ENCODE data around the gene CCDC74A.
"Not testable (repeated sequence)": the region's sequence is repeated elsewhere in the genome, so short reads cannot be mapped to it uniquely, and the experiment has no call there.

The CCDC74A gene

GRCh38 chr2:131527131-131528001 lies at the start of gene CCDC74A:
CCDC74A (plus strand) TSS chr2:131527888; CDS start chr2:131527971, 83 bp downstream.
- H3K9me3 Mint-ChIP-seq (ENCODE audit: low read depth); H3K27me3 Mint-ChIP-seq; H3K36me3 Mint-ChIP-seq: not testable (repeated sequence)
- Mint-ChIP-seq H3K4me3 (peak within 1 kb of the TSS; percentile 87), H3K27ac (peak within 1 kb of the TSS; percentile 46), H3K4me1 (ENCODE audit: low read depth) (peaks cover 12% of the 10 kb centered on the region)

- not testable (repeated sequence) for H3K9me3 Mint-ChIP-seq (ENCODE audit: low read depth); H3K4me3 Mint-ChIP-seq; H3K27me3 Mint-ChIP-seq; H3K36me3 Mint-ChIP-seq; H3K4me1 Mint-ChIP-seq (ENCODE audit: low read depth); H3K27ac Mint-ChIP-seq
Measured at GRCh38 chr2:131478074-131478849, 49.4 kb upstream of the CCDC74A start.

DNA sequence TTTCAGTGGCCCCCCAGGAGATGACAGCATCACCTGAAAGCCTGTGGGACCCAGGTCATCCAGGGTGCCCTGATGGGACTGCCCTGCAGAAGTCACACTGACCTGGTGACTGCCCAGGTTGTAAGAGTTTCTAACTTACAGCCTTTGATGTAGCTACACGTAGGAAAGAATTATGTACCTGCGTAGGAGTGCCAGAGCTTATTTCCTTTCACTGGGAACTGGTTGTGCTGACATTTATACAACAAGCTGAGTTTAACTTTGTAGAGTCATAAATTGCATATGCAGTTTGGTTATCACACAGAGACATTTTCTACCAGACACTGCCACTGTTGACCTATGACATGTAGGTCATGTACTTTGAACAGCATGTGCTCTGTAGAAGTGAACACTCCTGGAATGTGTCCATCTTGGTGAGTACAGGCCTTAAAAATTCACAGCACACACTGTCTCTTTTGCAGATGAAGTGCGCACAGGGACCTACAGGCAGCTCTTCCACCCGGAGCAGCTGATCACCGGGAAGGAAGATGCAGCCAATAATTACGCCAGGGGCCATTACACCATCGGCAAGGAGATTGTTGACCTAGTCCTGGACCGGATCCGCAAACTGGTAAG lies 48.7 kb upstream of the CCDC74A start:
- not testable (repeated sequence) for H3K27me3 Mint-ChIP-seq, H3K4me3 Mint-ChIP-seq, H3K36me3 Mint-ChIP-seq

DNA sequence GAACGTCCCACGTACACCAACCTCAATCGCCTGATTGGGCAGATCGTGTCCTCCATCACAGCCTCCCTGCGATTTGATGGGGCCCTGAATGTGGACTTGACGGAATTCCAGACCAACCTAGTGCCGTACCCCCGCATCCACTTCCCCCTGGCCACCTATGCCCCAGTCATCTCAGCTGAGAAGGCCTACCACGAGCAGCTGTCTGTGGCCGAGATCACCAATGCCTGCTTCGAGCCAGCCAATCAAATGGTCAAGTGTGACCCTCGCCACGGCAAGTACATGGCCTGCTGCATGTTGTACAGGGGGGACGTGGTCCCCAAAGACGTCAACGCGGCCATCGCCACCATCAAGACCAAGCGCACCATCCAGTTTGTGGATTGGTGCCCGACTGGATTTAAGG lies 47.3 kb upstream of the CCDC74A start:
- H3K27me3 Mint-ChIP-seq; H3K4me1 Mint-ChIP-seq (ENCODE audit: low read depth); H3K27ac Mint-ChIP-seq; H3K36me3 Mint-ChIP-seq; H3K9me3 Mint-ChIP-seq (ENCODE audit: low read depth); H3K4me3 Mint-ChIP-seq: not testable (repeated sequence)

More for the DNA sequence above, 48.7 kb upstream of the CCDC74A start:
- H3K4me1 Mint-ChIP-seq (ENCODE audit: low read depth); H3K27ac Mint-ChIP-seq; H3K9me3 Mint-ChIP-seq (ENCODE audit: low read depth): not testable (repeated sequence)

DNA sequence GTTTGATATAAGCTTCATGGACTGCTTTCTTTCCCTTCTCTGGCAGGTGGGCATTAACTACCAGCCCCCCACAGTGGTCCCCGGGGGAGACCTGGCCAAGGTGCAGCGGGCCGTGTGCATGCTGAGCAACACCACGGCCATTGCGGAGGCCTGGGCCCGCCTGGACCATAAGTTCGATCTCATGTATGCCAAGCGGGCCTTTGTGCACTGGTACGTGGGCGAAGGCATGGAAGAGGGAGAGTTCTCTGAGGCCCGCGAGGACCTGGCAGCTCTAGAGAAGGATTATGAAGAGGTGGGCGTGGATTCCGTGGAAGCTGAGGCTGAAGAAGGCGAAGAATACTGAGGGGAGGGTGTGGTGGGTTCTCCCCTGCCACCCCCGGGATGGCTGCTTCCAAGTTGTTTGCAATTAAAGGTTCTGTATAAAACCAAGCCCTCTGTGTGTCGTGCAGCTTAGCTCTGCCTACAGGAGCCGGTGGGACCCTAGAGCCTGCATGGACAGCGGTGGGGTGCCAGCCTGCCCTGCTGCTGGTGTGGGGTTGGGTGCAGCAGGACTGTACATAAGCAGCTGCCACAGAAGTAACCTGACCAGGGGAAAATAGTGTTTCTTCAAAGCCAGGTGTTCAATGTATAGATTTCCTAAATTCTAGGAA lies 45.1 kb upstream of the CCDC74A start:
- H3K27ac Mint-ChIP-seq; H3K4me3 Mint-ChIP-seq; H3K9me3 Mint-ChIP-seq (ENCODE audit: low read depth): not testable (repeated sequence)

DNA sequence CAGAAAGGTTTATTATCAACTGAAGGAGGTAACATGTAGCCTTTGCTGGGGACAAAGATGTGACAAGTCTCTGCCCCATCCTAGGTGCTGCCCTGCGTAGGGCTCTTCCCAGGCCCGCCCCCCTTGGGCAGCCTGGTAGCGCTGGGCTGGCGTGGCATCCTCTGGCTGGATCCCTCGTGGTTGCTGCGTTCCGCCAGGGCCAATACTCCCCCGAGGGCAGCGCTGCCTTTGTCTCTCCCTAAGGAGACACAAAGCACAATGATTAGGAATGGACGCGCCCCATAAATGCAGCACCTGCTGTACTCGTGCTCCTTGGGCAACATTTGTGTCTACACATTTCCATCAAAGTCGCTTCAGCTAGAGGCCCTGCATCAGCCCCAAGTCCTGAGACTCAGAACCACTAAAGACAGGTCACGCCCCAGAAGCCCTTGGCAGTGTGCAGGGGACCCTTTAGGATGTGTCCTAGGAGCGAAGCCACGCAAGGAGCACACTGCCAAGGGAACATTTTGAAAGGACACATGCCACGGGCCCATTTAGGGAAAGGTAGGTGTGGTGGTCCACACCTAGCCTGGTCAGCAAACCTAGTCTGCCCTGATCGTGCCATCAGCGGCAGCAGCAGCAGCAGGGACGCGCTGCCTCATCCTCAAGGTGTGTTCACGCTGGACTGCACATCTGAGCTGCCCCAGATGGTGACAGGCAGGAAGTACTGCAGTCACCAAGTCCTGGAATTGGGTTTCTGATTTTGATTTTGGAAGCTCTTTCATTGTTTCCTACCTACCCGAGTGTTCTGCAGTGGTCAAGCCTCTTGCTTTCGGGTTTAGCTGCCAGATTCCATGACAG lies 43.5 kb upstream of the CCDC74A start:
- not testable (repeated sequence) for H3K4me3 Mint-ChIP-seq; H3K27ac Mint-ChIP-seq; H3K36me3 Mint-ChIP-seq; H3K27me3 Mint-ChIP-seq; H3K9me3 Mint-ChIP-seq (ENCODE audit: low read depth); H3K4me1 Mint-ChIP-seq (ENCODE audit: low read depth)

More for the DNA sequence above, 45.1 kb upstream of the CCDC74A start:
- H3K4me1 Mint-ChIP-seq (ENCODE audit: low read depth); H3K27me3 Mint-ChIP-seq; H3K36me3 Mint-ChIP-seq: not testable (repeated sequence)

- not testable (repeated sequence) for H3K27me3 Mint-ChIP-seq; H3K27ac Mint-ChIP-seq; H3K9me3 Mint-ChIP-seq (ENCODE audit: low read depth); H3K4me3 Mint-ChIP-seq; H3K36me3 Mint-ChIP-seq
- peaks cover 12% of the 10 kb centered on the region for H3K4me1 Mint-ChIP-seq (ENCODE audit: low read depth)
Measured at GRCh38 chr2:131484906-131485460, 42.7 kb upstream of the CCDC74A start.

DNA sequence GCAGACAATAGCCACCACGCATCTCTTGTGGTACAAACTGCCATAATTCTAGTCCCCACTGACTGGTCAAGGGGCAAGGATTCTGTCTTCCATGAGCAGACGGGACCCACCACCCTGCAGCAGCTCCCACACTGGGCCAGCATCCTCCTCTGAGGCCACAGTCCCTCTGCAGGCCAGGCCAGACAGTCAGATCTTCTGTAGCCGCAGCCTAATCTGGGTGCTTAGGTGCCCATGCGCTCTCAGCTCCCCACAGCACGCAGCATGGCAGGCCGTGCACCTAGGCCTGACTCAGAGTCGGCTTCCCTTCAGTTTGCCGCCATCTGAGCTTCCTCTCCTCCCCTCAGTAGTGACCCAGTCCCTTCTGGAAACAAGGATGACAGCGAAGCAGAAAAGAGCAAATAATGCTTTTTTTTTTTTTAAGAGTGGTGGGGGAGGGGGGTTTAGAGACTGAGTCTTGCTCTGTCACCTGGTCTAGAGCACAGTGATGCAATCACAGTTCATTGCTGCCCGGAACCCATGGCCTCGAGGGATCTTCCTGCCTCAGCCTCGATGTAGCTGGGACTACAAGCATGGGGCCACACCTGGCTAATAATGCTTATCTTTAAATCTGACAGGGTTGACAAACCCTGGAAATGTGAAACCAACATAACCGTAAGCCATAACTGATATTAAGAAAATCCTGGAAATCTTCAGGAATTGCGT lies 41.3 kb upstream of the CCDC74A start:
- H3K4me1 Mint-ChIP-seq (ENCODE audit: low read depth) = peaks cover 19% of the 10 kb centered on the region
- not testable (repeated sequence) for H3K27me3 Mint-ChIP-seq; H3K36me3 Mint-ChIP-seq; H3K27ac Mint-ChIP-seq; H3K4me3 Mint-ChIP-seq; H3K9me3 Mint-ChIP-seq (ENCODE audit: low read depth)

DNA sequence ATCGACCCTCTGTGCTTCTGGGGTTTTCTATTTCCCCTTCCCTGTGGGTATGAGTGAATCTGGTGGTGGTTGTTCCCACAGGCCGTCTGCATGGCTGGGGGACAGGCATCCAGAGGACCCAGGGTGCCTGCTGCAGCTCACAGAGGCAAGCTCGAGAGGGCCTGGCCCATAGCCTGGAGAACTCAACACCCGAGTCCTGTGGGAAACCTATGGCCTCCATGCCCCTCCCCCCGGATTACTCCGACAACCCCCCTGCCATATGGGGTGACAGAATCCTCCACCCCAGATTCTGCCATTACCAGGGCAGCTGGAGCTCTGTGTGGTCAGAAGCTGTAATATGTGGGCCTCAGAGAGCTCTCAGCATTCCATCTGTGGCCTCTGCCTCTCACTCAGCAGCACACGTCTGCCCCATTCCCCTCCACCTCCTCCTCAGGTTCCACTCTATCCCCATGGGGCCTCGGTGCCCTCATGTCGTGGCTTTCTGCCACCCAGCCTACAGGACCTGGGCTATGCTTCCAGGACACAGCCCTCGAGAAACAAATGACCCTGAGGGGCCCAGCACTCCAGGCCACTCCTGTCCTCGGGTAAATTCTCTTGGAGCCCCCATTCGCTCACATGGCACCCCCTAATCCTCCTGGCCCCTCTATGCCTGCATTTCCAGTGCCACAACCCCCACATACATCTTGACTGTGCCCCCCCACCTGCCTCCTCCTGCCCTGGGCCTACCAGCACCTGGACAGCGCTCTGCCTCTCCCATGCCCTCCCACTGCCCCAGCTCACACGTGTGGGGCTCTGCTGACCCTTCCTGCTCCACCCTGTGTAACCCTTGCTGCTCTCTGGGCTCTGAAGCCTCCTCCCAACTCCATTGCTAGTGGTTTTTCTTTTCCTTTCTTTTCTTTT lies 39.1 kb upstream of the CCDC74A start:
- H3K4me3 Mint-ChIP-seq = peak overlapping the region; percentile 1
- H3K27me3 Mint-ChIP-seq = no peaks in the 10 kb centered on the region
- H3K9me3 Mint-ChIP-seq (ENCODE audit: low read depth) = no peaks in the 10 kb centered on the region
- H3K27ac Mint-ChIP-seq = peak overlapping the region; percentile 50
- peaks cover 21% of the 10 kb centered on the region for H3K4me1 Mint-ChIP-seq (ENCODE audit: low read depth)
- H3K36me3 Mint-ChIP-seq = no peaks in the 10 kb centered on the region

DNA sequence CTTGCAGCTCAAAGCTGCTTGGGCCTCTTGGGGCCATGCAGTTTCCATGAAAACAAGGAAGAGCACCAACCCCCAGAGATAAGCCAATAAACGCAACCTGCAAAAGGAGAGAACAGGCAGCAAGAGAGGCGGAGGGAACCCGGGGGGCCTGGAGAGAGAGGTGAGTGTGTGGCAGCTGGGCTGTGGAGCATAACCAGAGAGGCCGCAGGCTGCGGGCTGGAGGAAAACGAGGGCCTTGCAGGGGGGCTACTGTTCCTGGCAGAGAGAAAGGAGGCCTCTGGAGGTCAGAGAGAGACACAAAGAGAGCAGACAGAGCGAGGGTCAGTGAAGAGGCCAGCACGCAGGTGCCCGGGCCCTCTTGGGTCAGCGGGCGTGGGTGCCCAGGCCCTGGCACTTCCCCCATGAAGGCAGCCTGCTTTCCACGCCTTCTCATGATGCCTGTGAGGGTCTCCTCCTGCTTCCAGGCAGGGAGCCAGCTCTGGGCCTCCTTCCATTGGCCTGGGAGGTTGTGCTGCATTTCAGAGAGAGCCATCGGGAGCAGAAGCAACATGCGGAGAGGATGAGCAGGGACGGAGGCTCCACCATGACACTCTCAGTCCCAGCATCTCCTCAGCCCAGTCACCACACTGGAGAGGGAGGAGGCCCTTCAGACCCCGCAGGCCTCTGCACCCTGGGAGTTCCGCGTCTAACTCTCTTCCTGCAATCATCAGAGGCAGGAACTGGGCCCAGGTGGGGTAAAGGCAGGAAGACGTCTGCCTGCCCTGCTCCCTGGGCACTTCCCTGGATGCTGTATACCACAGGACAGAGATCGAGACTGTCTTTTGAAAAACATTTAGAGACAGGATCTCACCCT lies 36.8 kb upstream of the CCDC74A start:
- Mint-ChIP-seq H3K4me3 (peak overlapping the region; percentile 89), H3K27ac (peak overlapping the region; percentile 87), H3K4me1 (ENCODE audit: low read depth) (peaks cover 34% of the 10 kb centered on the region)
- not testable (repeated sequence) for H3K36me3 Mint-ChIP-seq; H3K27me3 Mint-ChIP-seq; H3K9me3 Mint-ChIP-seq (ENCODE audit: low read depth)

- peaks cover 35% of the 10 kb centered on the region for H3K4me1 Mint-ChIP-seq (ENCODE audit: low read depth)
- peak overlapping the region; percentile 89 for H3K4me3 Mint-ChIP-seq
- H3K36me3 Mint-ChIP-seq; H3K9me3 Mint-ChIP-seq (ENCODE audit: low read depth); H3K27me3 Mint-ChIP-seq: not testable (repeated sequence)
- H3K27ac Mint-ChIP-seq = peak overlapping the region; percentile 87
Measured at GRCh38 chr2:131491469-131491836, 36.2 kb upstream of the CCDC74A start.

GRCh38 chr2:131492015-131492417 lies 35.7 kb upstream of the CCDC74A start, which contains the start of gene MZT2A:
MZT2A (minus strand) TSS chr2:131492397; CDS start chr2:131492376, 21 bp downstream.
- peaks cover 38% of the 10 kb centered on the region for H3K4me1 Mint-ChIP-seq (ENCODE audit: low read depth)

More at GRCh38 chr2:131492015-131492417, 35.7 kb upstream of the CCDC74A start, which contains the start of gene MZT2A:
- H3K36me3 Mint-ChIP-seq; H3K9me3 Mint-ChIP-seq (ENCODE audit: low read depth); H3K27me3 Mint-ChIP-seq: not testable (repeated sequence)
- Mint-ChIP-seq H3K4me3 (peak within 1 kb of the TSS; percentile 98), H3K27ac (peak within 1 kb of the TSS; percentile 98)
